Measurements from ENCODE around the gene CCDC146.

DNA sequence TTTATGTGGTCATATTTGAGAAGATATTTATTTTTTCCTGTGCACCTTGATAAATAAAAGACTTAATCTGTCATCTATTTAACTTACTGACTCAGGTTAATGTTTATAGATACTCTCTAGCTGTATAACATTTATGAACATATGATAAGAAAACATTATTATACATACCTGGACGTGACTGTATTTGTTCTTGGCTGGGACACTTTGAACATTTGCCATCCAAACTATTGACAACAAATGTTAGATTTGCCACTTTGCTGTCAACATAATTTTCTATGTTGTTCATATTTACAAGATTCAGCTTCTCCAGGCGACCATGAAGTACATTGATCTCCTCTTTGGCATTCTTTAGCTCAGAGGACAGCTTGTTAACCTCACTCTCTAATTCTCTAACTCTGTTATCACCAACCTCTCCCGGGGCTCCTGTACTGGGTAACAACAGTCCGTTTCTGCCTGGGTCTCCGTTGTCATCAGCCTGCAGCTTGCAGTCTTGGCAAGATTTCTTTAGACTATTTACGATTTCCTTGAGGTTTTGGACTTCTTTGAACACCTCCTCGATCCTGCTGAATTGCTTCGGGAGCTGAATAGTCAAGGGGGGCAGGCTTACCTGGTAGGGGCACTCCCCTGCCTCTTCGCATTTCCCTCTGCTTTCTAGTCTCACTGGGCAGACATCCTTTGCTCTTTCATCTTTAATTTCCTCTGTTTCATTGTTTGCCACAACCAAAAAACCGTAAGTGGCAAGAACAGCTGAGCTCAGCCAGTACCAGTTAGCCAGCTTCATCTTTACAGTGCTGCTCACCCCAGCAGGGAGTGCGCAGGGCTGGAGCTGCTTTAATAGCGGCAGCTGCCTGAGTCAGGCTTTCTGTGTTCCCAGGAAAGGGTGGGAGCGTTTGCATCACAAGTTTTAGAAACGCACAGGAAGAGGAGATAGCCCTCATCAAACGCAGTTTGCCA, 76.9 kb downstream of the CCDC146 start, which contains the start of gene FGL2:
- TF ChIP-seq, protein P1, sequence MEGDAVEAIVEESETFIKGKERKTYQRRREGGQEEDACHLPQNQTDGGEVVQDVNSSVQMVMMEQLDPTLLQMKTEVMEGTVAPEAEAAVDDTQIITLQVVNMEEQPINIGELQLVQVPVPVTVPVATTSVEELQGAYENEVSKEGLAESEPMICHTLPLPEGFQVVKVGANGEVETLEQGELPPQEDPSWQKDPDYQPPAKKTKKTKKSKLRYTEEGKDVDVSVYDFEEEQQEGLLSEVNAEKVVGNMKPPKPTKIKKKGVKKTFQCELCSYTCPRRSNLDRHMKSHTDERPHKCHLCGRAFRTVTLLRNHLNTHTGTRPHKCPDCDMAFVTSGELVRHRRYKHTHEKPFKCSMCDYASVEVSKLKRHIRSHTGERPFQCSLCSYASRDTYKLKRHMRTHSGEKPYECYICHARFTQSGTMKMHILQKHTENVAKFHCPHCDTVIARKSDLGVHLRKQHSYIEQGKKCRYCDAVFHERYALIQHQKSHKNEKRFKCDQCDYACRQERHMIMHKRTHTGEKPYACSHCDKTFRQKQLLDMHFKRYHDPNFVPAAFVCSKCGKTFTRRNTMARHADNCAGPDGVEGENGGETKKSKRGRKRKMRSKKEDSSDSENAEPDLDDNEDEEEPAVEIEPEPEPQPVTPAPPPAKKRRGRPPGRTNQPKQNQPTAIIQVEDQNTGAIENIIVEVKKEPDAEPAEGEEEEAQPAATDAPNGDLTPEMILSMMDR (IDR thresholded peaks at IDR 0.05): no peak
- TF ChIP-seq AFF4 (CRISPR knock-in tag; IDR thresholded peaks at IDR 0.05; ENCODE audit: borderline replicate concordance): no peak
- TF ChIP-seq, protein P2, sequence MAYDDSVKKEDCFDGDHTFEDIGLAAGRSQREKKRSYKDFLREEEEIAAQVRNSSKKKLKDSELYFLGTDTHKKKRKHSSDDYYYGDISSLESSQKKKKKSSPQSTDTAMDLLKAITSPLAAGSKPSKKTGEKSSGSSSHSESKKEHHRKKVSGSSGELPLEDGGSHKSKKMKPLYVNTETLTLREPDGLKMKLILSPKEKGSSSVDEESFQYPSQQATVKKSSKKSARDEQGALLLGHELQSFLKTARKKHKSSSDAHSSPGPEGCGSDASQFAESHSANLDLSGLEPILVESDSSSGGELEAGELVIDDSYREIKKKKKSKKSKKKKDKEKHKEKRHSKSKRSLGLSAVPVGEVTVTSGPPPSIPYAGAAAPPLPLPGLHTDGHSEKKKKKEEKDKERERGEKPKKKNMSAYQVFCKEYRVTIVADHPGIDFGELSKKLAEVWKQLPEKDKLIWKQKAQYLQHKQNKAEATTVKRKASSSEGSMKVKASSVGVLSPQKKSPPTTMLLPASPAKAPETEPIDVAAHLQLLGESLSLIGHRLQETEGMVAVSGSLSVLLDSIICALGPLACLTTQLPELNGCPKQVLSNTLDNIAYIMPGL (CRISPR knock-in tag; IDR thresholded peaks at IDR 0.05): no peak
- no peak for TF ChIP-seq ATF3 (CRISPR knock-in tag; conservative IDR thresholded peaks at IDR 0.05)
- no peak for TF ChIP-seq TEAD4 (CRISPR knock-in tag; IDR thresholded peaks at IDR 0.05)
- TF ChIP-seq ZBTB21 (CRISPR knock-in tag; IDR thresholded peaks at IDR 0.05; ENCODE audit: borderline replicate concordance): no peak
- no peak for TF ChIP-seq JUN (CRISPR knock-in tag; IDR thresholded peaks at IDR 0.05)
- TF ChIP-seq, protein P3, sequence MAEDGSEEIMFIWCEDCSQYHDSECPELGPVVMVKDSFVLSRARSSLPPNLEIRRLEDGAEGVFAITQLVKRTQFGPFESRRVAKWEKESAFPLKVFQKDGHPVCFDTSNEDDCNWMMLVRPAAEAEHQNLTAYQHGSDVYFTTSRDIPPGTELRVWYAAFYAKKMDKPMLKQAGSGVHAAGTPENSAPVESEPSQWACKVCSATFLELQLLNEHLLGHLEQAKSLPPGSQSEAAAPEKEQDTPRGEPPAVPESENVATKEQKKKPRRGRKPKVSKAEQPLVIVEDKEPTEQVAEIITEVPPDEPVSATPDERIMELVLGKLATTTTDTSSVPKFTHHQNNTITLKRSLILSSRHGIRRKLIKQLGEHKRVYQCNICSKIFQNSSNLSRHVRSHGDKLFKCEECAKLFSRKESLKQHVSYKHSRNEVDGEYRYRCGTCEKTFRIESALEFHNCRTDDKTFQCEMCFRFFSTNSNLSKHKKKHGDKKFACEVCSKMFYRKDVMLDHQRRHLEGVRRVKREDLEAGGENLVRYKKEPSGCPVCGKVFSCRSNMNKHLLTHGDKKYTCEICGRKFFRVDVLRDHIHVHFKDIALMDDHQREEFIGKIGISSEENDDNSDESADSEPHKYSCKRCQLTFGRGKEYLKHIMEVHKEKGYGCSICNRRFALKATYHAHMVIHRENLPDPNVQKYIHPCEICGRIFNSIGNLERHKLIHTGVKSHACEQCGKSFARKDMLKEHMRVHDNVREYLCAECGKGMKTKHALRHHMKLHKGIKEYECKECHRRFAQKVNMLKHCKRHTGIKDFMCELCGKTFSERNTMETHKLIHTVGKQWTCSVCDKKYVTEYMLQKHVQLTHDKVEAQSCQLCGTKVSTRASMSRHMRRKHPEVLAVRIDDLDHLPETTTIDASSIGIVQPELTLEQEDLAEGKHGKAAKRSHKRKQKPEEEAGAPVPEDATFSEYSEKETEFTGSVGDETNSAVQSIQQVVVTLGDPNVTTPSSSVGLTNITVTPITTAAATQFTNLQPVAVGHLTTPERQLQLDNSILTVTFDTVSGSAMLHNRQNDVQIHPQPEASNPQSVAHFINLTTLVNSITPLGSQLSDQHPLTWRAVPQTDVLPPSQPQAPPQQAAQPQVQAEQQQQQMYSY (CRISPR knock-in tag; IDR thresholded peaks at IDR 0.05): no peak

Measured in WTC11 (cell line).